Hematopoietic multipotent progenitor cell (in vitro differentiated cells): ENCODE measurements around the gene CR1. TPM values are rescaled to one million over a fixed set of nuclear protein-coding genes. Genes with fewer than 3 reads are reported as not detected.
"Not testable (repeated sequence)": the region's sequence is repeated elsewhere in the genome, so short reads cannot be mapped to it uniquely, and the experiment has no call there.

Experiments
- DNase-seq, 3 donors: peaks; one replicate each; pipeline ENCODE4 v3.0.0-alpha.2; 2011 to 2015; ENCODE audit warnings: low read depth in 2 of 3, low spot score in 2 of 3
- total RNA-seq: library from RNA; depleted of rRNA; stranded (reverse); fragments of >200 nt; gene quantifications from one replicate; pipeline ENCODE4 v1.2.3, GENCODE V29; 2012

The CR1 gene
- total RNA-seq, 1 donor = 7.8 TPM

DNA sequence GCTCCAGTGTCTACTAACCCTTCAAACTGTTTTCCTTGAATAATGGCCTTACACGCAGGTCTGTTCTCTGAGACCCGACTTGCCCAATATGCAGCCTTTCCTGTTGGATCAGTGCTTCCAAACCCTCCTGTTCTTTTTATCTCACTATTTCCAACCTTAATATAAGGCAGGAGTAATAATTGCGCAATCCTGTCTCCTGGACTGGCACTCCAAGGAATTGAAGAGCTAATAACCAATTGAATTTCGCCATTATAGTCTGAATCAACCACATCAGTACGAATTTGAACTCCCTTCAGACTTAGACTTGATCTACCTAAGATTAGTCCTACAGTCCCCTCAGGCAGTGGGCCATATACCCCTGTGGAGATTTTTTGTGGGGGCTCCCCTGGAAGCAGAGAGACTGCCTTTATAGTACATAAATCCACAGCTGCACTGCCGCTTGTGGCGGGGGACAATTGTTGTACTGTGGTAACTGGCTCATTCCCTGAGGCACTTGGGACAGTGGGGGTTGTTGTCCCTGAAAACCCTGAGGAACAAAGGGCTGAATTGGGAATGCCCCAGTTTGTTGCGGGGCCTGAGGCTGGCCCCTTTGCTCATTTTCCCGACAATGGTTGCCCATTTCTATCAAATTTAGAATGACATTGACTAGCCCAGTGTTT, 142.7 kb downstream of the CR1 start:
- DNase-seq = not testable (repeated sequence)

DNA sequence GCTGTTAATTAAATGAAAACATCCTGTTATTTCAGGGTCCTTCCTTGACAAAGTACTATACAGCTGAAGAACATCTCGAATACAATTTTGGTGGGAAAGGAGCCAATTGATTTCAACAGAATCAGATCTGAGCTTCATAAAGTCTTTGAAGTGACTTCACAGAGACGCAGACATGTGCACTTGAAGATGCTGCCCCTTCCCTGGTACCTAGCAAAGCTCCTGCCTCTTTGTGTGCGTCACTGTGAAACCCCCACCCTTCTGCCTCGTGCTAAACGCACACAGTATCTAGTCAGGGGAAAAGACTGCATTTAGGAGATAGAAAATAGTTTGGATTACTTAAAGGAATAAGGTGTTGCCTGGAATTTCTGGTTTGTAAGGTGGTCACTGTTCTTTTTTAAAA, 143.4 kb downstream of the CR1 start:
- DNase-seq = not testable (repeated sequence)

DNA sequence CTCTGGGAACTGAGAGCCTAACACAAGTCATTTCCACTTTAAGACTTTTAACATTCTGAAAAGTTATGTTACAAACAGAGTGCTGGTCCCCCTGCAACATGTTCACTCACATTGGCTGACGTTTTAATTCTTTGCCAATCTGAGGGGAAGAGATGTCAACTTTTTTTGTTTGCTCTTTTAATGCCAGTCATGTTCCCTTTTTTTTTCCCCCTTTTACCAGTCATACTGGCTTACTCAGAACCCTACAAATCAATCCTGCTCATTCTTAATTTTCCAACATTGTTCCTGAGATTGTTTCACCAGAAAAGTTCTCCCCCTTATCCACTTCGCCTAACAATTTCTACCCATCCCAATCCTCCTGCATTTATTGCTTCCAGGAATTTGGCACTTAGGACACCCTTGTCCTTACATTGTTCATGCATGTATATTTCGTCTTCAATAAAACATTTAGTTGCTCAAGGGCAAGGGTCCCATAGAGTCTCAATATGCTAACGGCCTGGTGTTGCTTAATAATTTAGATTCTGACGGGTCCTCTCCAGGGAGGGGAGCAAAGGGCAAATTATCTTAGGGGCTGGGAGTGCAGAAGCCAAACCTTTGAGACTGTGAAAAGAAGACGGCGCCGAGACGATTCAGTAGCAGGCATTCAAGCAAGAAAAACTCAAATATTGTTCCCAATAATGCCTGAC, 148.4 kb downstream of the CR1 start:
- DNase-seq = no peak

DNA sequence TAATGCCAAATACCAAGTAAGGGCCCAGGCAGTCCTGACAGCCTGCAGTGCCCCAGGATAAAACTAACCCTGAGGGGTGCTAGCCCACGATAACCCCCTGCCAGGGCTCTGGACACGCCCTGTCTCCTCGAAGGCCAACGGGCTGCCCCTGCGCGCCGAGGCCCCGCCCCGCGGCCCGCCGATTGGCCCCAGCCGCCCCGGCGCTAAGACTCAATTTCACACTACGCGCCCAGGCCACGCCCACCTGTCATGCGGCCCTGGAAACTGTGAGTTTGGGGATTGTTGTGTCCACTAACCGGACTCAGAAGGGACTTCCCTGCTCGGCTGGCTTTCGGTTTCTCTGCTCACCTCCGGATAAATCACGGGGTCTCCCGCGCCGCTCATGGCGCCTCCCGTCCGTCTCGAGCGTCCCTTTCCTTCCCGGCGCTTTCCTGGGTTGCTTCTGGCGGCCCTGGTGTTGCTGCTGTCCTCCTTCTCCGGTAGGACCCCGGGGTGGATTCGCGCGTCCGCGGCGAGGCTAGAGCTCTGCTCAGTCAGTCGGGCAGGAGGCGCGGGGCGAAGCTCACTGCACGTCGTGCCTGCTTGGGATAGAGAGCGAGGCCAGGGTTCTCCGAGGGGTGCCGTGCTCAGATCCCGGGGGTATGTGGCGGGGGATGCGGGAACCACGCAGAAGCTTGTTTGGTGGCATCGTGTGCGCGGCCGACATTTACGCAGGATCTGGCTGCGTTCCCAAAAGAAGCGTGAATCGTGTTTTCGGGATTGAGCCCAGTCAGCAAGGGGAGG, 149.1 kb downstream of the CR1 start, which contains the start of gene CR1L:
Gene CR1L, plus strand, starts transcription at position 282 of the 783 bp plus-strand sequence. Its CDS starts 101 bp downstream, at position 383.
- peak; percentile 10 to 83 (median 73) for DNase-seq

DNA sequence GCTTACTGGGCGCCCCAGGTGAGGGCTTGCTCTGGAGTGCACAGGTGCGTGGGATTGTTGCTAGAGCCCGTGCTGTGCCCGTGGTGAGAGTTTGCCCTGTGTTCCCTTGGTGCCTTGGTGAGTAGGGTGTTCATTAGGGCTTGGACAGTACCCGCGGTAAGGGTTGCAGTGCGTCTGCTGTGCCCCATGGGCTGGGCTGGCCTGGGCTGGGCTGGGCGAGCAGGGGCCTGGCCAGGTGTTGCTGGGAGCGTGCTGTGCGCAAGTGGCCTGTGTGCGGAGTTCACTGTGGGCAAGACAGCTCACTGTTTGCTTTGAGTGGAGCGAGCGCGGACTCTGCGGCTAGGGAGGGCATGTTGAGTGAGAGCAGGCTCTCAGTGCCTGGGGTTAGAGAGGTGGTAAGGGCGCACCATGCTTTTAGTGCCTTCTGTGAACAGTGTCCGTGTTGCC, 149.7 kb downstream of the CR1 start:
- no peak for DNase-seq

DNA sequence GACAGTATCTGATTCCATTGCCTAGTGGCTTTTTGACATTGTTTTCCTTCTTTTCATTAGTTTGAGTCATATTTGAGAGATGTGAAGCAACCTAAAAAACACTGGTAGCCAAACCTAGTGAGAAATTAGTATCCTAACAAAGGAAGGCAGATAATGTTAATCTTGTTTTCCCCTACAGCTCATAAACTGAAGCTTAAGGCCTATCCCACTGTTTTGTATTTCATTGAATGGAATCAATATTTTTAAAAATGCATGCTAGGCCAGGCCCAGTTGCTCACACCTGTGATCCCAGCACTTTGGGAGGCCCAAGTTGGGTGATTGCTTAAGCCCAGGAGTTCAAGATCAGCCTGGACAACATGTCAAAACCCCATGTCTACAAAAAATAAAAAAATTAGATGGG, 150.2 kb downstream of the CR1 start:
- DNase-seq = no peak

DNA sequence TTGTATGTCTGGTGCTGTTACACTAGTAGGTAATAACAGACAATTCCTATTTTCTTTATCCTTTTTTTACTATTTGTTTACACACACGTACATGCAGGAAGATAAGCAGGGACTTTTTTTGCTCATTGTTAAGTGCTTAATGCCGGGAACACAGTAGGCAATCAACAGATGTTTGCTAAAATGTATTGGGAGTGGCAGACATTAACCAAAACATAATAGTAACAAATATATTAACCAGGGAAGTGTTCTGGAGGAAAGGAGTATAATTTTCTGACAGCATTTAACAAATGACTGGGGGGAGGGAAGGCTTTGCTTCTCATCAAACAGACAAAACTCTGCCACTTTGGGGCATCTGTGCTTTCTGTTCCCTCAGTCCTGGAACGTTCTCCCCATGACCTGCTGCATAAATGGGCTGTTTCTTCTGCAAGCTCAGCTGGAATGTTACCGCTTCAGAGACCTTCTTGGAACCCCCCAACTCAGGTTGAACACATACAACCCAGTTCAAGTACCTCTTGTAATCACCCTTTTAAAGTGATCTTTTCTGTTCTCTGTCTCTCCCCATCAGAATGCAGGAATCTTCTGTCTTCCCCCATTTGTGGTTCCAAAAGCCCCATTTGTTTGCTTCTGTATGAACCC, 151.1 kb downstream of the CR1 start:
- DNase-seq = no peak

DNA sequence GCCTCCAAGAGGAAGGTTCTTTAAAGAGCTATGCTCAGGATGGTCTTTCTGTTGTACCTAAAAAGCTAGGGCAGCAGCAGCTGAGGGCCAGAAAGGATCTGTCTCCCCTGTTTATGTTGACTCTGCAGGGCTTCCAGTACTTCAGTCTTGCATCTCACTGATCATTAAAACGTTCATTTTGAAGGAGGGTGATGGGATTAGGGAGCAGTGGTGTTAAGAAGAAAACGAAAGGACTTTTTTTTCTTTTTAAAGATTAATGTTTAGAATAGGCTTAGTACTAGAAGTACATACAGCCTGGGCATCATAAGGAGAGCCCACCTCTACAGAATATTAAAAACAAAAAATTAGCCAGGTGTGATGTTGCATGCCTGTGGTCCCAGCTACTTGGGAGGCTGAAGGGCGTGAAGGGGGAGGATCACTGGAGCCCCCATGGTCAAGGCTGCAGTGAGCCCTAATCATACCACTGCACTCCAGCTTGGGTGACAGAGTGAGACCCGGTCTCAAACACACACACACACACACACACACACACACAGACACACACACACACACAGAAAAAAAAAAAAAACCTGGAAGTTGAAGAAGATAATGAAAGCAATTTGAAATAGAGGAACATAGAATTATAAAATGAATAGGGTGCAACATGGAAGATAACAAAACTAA, 151.8 kb downstream of the CR1 start:
- DNase-seq = peak in 1 of 3 donors; percentile 29

DNA sequence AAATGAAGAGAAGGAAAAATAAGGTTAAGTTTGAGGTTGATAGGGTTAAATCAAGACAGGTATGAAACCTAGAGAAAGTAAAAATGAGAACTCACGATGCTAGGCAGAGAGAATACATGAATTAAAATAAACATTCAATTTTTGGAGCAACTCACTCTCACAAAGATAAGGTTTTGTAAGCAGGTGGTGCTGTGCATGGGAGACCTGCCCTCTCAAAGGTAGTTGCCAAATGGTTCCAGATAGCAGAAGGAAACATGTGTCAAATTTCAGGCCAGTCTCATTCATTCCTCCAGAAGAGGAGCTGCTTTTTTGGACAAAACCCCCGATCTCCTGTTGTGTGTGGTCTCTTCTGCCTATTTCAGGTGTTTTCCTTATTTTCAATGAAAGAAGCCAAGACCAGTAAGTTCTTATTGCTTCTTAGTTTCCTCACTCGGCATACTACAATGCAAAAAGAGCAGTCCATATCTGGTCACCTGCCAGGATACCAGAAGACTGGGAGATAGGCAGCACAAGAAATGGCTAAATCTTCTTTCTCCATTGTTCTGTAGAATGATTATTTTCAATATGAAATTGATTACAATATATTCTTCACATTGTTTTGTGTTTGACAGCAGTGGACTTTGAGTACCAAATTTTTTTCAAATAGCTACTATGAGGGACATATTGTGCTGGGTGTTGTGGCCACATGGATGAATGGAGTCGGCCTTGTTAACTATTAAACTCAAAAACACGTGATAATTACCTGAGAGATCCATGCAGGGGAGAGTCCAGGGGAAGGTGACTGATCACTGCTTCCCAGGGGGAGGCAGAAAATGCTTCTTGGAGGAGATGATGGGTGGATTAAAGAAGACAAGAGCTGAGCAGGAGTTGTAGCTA, 152.6 kb downstream of the CR1 start:
- DNase-seq = no peak

DNA sequence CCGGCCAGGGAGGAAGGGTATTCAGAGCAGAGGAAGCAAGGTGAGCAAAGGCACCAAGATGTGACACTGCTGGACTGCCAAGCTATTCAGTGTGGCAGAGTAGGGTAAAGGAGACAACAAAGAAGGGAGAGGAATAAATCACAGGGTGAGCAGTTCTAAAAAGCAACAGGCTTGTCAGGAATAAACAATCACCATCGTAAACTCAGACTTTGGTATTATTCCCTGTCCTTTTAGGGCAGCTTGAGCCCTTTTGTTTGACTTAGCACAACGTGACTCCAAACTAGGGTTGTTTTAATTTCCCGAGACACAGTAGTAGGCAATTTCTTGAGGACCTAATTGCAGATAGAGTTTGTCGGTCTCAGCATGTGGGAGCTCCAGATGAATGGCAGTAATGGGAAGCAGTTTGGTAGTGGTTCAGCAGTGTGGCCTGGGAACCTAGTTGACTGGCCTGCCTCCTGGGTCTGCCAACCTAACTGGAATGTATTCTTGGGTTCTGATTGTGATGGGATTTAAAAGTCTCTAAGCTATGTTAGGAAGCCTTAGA, 153.3 kb downstream of the CR1 start:
- DNase-seq = no peak

DNA sequence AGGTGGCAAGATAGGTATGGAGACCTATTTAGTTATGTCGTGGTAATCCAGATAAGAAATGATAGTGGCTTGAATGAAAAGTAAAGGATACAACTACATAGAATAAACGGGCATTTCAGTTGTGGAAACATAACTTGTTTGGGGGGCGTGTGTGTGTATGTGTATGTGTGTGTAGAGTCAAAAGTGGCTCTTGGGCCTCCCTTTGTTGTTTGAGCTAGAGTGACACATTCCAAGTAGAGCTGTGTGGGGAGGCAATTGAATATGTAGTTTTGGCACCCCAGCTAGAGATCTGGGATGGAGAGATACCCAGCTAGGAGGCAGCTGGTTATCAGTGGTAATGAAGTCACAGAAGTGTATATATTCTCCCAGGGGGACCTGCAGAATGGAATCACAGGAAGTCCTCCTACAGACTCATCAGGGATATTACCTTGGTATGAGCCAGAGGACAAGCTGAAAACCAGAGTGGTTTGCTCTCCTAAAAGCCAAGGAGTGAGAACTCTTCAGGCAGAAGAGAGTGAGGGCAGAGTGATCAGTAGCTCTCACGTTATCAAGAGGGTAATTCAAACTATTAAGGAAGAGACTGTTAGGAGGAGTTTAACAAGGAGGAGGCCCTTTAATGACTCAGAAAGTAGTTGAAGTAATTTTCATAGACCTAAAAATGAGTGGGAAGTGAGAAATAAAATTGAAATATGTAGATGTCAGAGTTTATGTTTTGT, 154.1 kb downstream of the CR1 start:
- no peak for DNase-seq

DNA sequence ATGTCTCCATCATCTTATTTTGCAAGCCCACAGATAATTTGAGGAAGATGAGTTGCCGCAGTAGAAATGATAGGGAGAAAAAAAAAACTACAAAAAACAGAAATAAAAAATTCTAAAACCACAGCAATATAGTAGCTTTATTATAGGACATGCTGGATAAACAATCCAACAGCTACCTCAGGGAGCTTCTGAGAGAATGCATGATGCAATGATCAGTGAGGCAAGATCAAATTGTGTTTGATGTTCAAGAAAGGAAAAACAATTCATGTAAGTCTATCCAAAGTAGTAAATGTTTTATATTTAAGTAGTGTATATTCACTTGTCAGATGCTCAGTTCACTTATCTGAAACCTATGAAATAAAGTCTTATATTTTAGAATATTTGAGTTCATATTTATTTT, 155.6 kb downstream of the CR1 start:
- DNase-seq = no peak

DNA sequence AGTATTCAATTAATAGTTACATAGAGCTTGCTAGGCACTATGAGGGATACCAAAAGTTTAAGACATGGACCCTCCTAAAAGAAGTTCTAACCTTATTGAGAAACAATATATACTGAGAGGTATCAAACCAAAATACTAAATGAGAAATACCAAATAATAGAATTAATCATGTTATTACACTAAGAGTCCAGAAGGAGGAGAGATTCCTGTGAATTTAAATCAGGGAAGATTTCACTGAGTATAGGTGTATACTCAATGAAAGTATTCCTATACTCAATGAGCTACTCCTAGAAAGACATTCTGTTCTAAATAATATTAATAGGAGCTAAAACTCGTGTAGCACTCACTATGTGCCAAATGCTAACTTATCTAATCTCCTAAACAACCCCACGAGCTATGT, 158.4 kb downstream of the CR1 start:
- no peak for DNase-seq

DNA sequence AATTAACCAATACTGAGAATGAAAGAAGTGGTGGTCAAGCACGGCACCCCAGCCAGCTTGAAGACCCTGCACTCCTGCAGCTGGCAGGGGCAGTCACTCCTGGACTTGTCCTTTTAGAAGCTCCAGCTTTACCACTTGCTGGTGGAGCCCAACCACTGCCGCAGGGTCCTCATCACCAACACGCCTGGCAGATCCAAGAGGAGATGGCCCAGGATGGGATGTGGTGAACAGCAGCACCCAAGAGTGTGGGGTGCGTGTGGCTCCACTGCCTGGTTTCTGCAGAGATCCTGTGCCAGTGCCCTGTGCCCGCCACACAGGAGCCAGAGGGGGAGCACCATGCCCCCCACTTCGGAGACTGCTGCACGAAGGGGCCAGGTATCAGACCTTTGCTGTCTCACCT, 162.5 kb downstream of the CR1 start:
- no peak for DNase-seq

DNA sequence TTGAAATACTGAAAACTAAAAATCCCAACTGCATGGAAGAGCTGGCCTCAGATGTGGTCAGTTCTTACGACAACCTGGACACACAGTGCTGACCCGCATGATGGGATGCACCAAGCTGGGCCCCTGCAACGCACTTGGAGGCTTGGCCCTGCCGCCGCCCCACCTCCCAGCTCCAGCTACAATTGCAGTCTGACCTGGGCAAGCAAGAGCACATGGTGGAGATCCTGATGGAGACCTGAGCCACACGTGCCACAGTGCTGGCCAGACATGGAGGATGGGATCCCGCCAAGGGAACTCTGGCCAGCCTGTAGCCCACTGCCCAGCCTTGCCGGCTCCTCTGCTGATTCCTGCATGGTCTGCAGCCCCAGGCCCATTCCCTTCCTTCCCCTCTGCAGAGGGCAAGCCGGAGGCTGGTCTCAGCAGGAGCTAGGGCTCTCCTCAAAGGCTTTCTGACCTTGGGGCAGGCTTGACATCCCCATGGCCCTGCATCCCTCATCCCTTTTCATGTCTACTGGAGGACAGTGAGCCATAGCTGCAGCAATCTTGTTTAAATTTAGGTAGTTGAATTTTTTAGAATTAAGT, 163.0 kb downstream of the CR1 start:
- DNase-seq = no peak

DNA sequence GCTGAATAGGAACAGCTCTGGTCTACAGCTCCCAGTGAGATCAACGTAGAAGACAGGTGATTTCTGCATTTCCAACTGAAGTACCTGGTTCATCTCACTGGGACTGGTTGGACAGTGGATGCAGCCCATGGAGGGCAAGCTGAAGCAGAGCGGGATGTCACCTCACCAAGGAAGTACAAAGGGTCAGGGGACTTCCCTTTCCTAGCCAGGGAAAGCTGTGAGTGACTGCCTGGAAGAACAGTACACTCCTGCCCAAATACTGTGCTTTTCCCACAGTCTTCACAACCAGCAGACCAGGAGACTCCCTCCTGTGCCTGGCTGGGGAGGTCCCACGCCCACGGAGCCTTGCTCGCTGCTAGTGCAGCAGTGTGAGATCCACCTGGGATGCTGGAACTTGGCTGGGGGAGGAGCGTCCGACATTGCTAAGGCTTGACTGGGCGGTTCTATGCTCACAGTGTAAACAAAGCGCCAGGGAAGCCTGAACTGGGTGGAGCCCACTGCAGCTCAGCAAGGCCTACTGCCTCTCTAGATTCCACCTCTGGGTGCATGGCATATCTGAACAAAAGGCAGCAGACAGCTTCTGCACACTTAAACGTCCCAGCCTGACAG, 163.7 kb downstream of the CR1 start:
- DNase-seq = no peak

DNA sequence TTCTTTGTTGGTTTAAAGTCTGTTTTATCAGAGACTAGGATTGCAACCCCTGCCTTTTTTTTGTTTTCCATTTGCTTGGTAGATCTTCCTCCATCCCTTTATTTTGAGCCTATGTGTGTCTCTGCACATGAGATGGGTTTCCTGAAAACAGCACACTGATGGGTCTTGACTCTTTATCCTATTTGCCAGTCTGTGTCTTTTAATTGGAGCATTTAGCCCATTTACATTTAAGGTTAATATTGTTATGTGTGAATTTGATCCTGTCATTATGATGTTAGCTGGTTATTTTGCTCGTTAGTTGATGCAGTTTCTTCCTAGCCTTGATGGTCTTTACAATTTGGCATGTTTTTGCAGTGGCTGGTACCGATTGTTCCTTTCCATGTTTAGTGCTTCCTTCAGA, 165.5 kb downstream of the CR1 start:
- DNase-seq = not testable (repeated sequence)

DNA sequence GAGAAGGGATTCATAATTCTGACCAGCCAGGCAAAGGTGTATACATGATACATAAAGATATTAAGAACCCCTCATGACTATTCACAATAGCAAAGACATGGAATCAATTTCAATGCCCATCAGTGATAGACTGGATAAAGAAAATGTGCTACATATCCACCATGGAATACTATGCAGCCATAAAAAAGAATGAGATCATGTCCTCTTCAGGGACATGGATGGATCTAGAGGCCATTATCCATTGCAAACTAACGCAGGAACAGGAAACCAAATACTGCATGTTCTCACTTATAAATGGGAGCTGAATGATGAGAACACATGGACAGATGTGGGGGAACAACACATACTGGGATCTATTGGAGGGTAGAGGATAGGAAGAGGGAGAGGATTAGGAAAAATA, 170.4 kb downstream of the CR1 start:
- DNase-seq = no peak
